ENCODE measurements around the gene ZNF565. TPM values are rescaled to one million over a fixed set of nuclear protein-coding genes. Genes with fewer than 3 reads are reported as not detected.
A peak's percentile ranks its signal among the peaks of the same experiment; 100 is the strongest.

The ZNF565 gene
- total and polyA plus RNA-seq, 2 of the 13 experiments (the other 11 are each of a cell fraction or from before 2014, with no cell fraction given), result 1.8 to 5.2 TPM

GRCh38 chr19:36139473-36140303, 74.8 kb downstream of the ZNF565 start, which contains the start of gene CAPNS1 (continued):
- TF ChIP-seq HMGXB4 (CRISPR knock-in tag; IDR thresholded peaks at IDR 0.05; ENCODE audit: borderline replicate concordance in 1 of 2, low read depth in 1 of 2), result peak; percentile 42 to 69
- TF ChIP-seq ZNF263 (CRISPR knock-in tag; IDR thresholded peaks at IDR 0.05), result no peak; the same call in 1 of the 2 replicates
- TF ChIP-seq ZBTB8A (CRISPR knock-in tag; IDR thresholded peaks at IDR 0.05; ENCODE audit: borderline replicate concordance, low read depth), result no peak
- TF ChIP-seq NFYC (CRISPR knock-in tag; IDR thresholded peaks at IDR 0.05), result peak; percentile 21; the same call in 1 of the 2 replicates
- TF ChIP-seq NFRKB (IDR thresholded peaks at IDR 0.05), result no peak
- TF ChIP-seq ZNF230 (CRISPR knock-in tag; IDR thresholded peaks at IDR 0.05), result 0 out of 2 replicates have a peak, but pooled peaks have one; percentile 12
- no peak for TF ChIP-seq SOX6 (IDR thresholded peaks at IDR 0.05)
- TF ChIP-seq SOX6 (CRISPR knock-in tag; IDR thresholded peaks at IDR 0.05), result peak; percentile 70
- TF ChIP-seq ZNF543 (CRISPR knock-in tag; IDR thresholded peaks at IDR 0.05), result peak; percentile 64; the same call in 1 of the 2 replicates
- 0 out of 2 replicates have a peak, but pooled peaks have one; percentile 42 for TF ChIP-seq ZNF747 (CRISPR knock-in tag; IDR thresholded peaks at IDR 0.05; ENCODE audit: borderline replicate concordance)
- no peak for TF ChIP-seq ZNF468 (CRISPR knock-in tag; IDR thresholded peaks at IDR 0.05)
- TF ChIP-seq ELF4 (CRISPR knock-in tag; IDR thresholded peaks at IDR 0.05; ENCODE audit: borderline replicate concordance), result no peak
- no peak for TF ChIP-seq ZBTB1 (CRISPR knock-in tag; IDR thresholded peaks at IDR 0.05; ENCODE audit: borderline replicate concordance)
- TF ChIP-seq SKI (IDR thresholded peaks at IDR 0.05; ENCODE audit: partially characterized antibody), result no peak
- TF ChIP-seq ZSCAN22 (CRISPR knock-in tag; IDR thresholded peaks at IDR 0.05), result no peak
- TF ChIP-seq, protein P1, sequence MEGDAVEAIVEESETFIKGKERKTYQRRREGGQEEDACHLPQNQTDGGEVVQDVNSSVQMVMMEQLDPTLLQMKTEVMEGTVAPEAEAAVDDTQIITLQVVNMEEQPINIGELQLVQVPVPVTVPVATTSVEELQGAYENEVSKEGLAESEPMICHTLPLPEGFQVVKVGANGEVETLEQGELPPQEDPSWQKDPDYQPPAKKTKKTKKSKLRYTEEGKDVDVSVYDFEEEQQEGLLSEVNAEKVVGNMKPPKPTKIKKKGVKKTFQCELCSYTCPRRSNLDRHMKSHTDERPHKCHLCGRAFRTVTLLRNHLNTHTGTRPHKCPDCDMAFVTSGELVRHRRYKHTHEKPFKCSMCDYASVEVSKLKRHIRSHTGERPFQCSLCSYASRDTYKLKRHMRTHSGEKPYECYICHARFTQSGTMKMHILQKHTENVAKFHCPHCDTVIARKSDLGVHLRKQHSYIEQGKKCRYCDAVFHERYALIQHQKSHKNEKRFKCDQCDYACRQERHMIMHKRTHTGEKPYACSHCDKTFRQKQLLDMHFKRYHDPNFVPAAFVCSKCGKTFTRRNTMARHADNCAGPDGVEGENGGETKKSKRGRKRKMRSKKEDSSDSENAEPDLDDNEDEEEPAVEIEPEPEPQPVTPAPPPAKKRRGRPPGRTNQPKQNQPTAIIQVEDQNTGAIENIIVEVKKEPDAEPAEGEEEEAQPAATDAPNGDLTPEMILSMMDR (CRISPR knock-in tag; IDR thresholded peaks at IDR 0.05), result peak; percentile 21
- peak; percentile 51; the same call in 1 of the 2 replicates for TF ChIP-seq KAT8 (CRISPR knock-in tag; IDR thresholded peaks at IDR 0.05)
- TF ChIP-seq ZNF549 (CRISPR knock-in tag; IDR thresholded peaks at IDR 0.05), result no peak
- TF ChIP-seq ZFP37 (CRISPR knock-in tag; IDR thresholded peaks at IDR 0.05; ENCODE audit: borderline replicate concordance), result peak; percentile 12; the same call in 1 of the 2 replicates
- TF ChIP-seq, protein P2, sequence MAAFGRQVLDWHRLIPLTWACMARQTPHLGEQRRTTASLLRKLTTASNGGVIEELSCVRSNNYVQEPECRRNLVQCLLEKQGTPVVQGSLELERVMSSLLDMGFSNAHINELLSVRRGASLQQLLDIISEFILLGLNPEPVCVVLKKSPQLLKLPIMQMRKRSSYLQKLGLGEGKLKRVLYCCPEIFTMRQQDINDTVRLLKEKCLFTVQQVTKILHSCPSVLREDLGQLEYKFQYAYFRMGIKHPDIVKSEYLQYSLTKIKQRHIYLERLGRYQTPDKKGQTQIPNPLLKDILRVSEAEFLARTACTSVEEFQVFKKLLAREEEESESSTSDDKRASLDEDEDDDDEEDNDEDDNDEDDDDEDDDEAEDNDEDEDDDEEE (CRISPR knock-in tag; IDR thresholded peaks at IDR 0.05), result peak; percentile 86
- no peak for TF ChIP-seq ZFAT (CRISPR knock-in tag; conservative IDR thresholded peaks at IDR 0.05)
- no peak for TF ChIP-seq EEA1 (CRISPR knock-in tag; IDR thresholded peaks at IDR 0.05; ENCODE audit: borderline replicate concordance)
- TF ChIP-seq PHF20 (CRISPR knock-in tag; IDR thresholded peaks at IDR 0.05), result peak; percentile 43; the same call in 1 of the 2 replicates
- TF ChIP-seq ZNF225 (CRISPR knock-in tag; IDR thresholded peaks at IDR 0.05), result peak; percentile 81
- TF ChIP-seq ZMAT3 (CRISPR knock-in tag; conservative IDR thresholded peaks at IDR 0.05), result 0 out of 2 replicates have a peak, but pooled peaks have one; percentile 17

Measured in HepG2 (cell line).